IMR-90 (cell line): ENCODE measurements around the gene GPC5. TPM values are rescaled to one million over a fixed set of nuclear protein-coding genes. Genes with fewer than 3 reads are reported as not detected.

Source experiments
- ATAC-seq: fragments of 200-7000 bp; cut with Tn5 transposase; 2 replicates; pipeline ENCODE4 v1.9.1; 2020; ENCODE audit warnings: low read depth, mild to moderate bottlenecking, moderate library complexity
- BruUV-seq: library from RNA; stranded (reverse); fragments of 400-500 nt; replicated peaks from 2 replicates; lab custom pipeline; 2021; lab: Mats Ljungman, UMichigan
- CTCF ChIA-PET: fragments of 300-600 bp; formaldehyde crosslinking; extraction: SDS; loops from one replicate; lab custom pipeline; 2021; ENCODE audit warnings: antibody characterized with exemption; lab: Yijun Ruan, JAX
- POLR2A ChIA-PET: fragments of 300-600 bp; sonication (Branson Sonifier 250); formaldehyde crosslinking; loops from one replicate; lab custom pipeline; 2022; ENCODE audit warnings: antibody characterized with exemption; ENCODE audit not compliant: unreplicated experiment; lab: Charles Lee
- DNase-seq: peaks from one replicate; pipeline ENCODE4 v3.0.0; 2013
- H2AFZ ChIP-seq: replicated peaks from 2 replicates; pipeline ENCODE3; 2013; ENCODE audit warnings: low read length, mild to moderate bottlenecking; ENCODE audit not compliant: poor library complexity
- H2AK5ac ChIP-seq: 2 replicates; pipeline ENCODE4 v1.6.1; 2013; ENCODE audit warnings: low read depth, low read length, inconsistent platforms
- H2AK9ac ChIP-seq: replicated peaks from 2 replicates; pipeline ENCODE3; 2013; ENCODE audit warnings: mild to moderate bottlenecking, low read depth, low read length, moderate library complexity; ENCODE audit not compliant: poor library complexity
- H2BK120ac ChIP-seq: 2 replicates; pipeline ENCODE4 v1.6.1; 2013; ENCODE audit warnings: low read depth, low read length, inconsistent platforms
- H2BK15ac ChIP-seq: 3 replicates; pipeline ENCODE4 v1.6.1; 2013; ENCODE audit warnings: low read depth, low read length, inconsistent platforms
- H2BK20ac ChIP-seq: 2 replicates; pipeline ENCODE4 v1.6.1; 2013; ENCODE audit warnings: low read depth, mild to moderate bottlenecking, inconsistent platforms, low read length, moderate library complexity
- H2BK5ac ChIP-seq: 2 replicates; pipeline ENCODE4 v1.6.1; 2013; ENCODE audit warnings: mild to moderate bottlenecking, low read depth, low read length, inconsistent platforms; ENCODE audit not compliant: poor library complexity, severe bottlenecking
- H3K14ac ChIP-seq: replicated peaks from 2 replicates; pipeline ENCODE4 v1.6.1; 2013; ENCODE audit warnings: low read depth, low read length, inconsistent platforms
- H3K18ac ChIP-seq: 2 replicates; pipeline ENCODE4 v1.6.1; 2013; ENCODE audit warnings: low read depth, low read length, control low read depth
- H3K23ac ChIP-seq: 2 replicates; pipeline ENCODE4 v1.6.1; 2013; ENCODE audit warnings: low read depth, low read length, inconsistent platforms
- H3K27ac ChIP-seq: 2 replicates; pipeline ENCODE4 v1.5.1; 2013; ENCODE audit warnings: mild to moderate bottlenecking, control low read depth, low read length; ENCODE audit not compliant: insufficient read depth
- H3K27me3 ChIP-seq: 2 replicates; pipeline ENCODE4 v1.6.1; 2013; ENCODE audit warnings: low read length; ENCODE audit not compliant: control insufficient read depth, insufficient read depth
- H3K36me3 ChIP-seq: 2 replicates; pipeline ENCODE4 v1.6.1; 2013; ENCODE audit warnings: low read length, mixed read lengths; ENCODE audit not compliant: control insufficient read depth, insufficient read depth
- H3K4ac ChIP-seq: 2 replicates; pipeline ENCODE4 v1.6.1; 2013; ENCODE audit warnings: low read depth, low read length, inconsistent platforms
- H3K4me1 ChIP-seq: 2 replicates; pipeline ENCODE4 v1.6.1; 2013; ENCODE audit warnings: low read length, mixed read lengths; ENCODE audit not compliant: control insufficient read depth, insufficient read depth
- H3K4me2 ChIP-seq: 2 replicates; pipeline ENCODE4 v1.6.1; 2013; ENCODE audit warnings: low read depth, mild to moderate bottlenecking, control low read depth, low read length, moderate library complexity
- H3K4me3 ChIP-seq: 2 replicates; pipeline ENCODE4 v1.5.1; 2013; ENCODE audit warnings: low read depth, mild to moderate bottlenecking, control low read depth, low read length, moderate library complexity; ENCODE audit not compliant: insufficient read depth
- H3K56ac ChIP-seq: 2 replicates; pipeline ENCODE4 v1.6.1; 2013; ENCODE audit warnings: low read length, inconsistent platforms; ENCODE audit not compliant: insufficient read depth; ENCODE audit errors: extremely low read depth
- H3K79me1 ChIP-seq, 2 experiments: 2 replicates each; pipeline ENCODE4 v1.6.1; 2013; ENCODE audit warnings: low read length in 2 of 2, inconsistent platforms in 1 of 2, low read depth in 1 of 2
- H3K9ac ChIP-seq: 2 replicates; pipeline ENCODE4 v1.6.1; 2013; ENCODE audit warnings: low read depth, low read length, control low read depth
- H3K9me1 ChIP-seq: 2 replicates; pipeline ENCODE4 v1.6.1; 2013; ENCODE audit warnings: low read length, inconsistent platforms; ENCODE audit not compliant: insufficient read depth
- H3K9me3 ChIP-seq: 2 replicates; pipeline ENCODE4 v1.6.1; 2013; ENCODE audit warnings: low read length; ENCODE audit not compliant: control insufficient read depth, insufficient read depth
- H4K20me1 ChIP-seq: 2 replicates; pipeline ENCODE4 v1.6.1; 2013; ENCODE audit warnings: low read length, inconsistent platforms; ENCODE audit not compliant: insufficient read depth
- H4K5ac ChIP-seq: 2 replicates; pipeline ENCODE4 v1.6.1; 2013; ENCODE audit warnings: mild to moderate bottlenecking, low read depth, low read length, control low read depth
- H4K8ac ChIP-seq, 2 experiments: 2 replicates each; pipeline ENCODE4 v1.6.1; 2013; ENCODE audit warnings: low read depth in 2 of 2, low read length in 2 of 2, control low read depth in 1 of 2, inconsistent platforms in 1 of 2
- H4K91ac ChIP-seq: 2 replicates; pipeline ENCODE4 v1.6.1; 2013; ENCODE audit warnings: low read depth, low read length, inconsistent platforms; ENCODE audit not compliant: insufficient read depth
- MAFK ChIP-seq: IDR thresholded peaks from 2 replicates; pipeline ENCODE4 v1.6.1; 2012; ENCODE audit warnings: low read depth, low read length, improper control_type of control experiment
- POLR2A ChIP-seq: IDR thresholded peaks from 2 replicates; pipeline ENCODE4 v1.6.1; 2012; ENCODE audit warnings: mild to moderate bottlenecking, low read depth, low read length
- WGBS, 2 experiments: methylation state at CpG; one replicate each; pipeline versions ENCODE4 v1.1.5 to v1.1.7; 2013; ENCODE audit warnings: missing lambda C conversion rate in 2 of 2; ENCODE audit not compliant: insufficient read length in 1 of 2; ENCODE audit errors: extremely low coverage in 2 of 2; 5-methylcytosine and 5-hydroxymethylcytosine counted together
- dilution Hi-C: fragments of 300-500 bp; cut with HindIII; formaldehyde crosslinking; loops from one replicate; pipeline ENCODE4 v1.14.3; 2018; ENCODE audit warnings: low sequenced_read_pairs; ENCODE audit not compliant: unreplicated experiment
- in situ Hi-C: fragments of 300-500 bp; cut with MboI; formaldehyde crosslinking; loops from 3 replicates; pipeline ENCODE4 v1.14.3; 2019; ENCODE audit warnings: low sequenced_read_pairs, inconsistent platforms, mixed read lengths
- intact Hi-C: fragments of 100-400 bp; cut with micrococcal nuclease; formaldehyde crosslinking; loops from 2 replicates; pipeline ENCODE4 v1.10.0; 2022
- polyA plus RNA-seq, 3 experiments: library from polyadenylated mRNA; depleted of rRNA; stranded (reverse); fragments of >200 nt; gene quantifications; 2 replicates each; pipeline ENCODE4 v1.2.3, GENCODE V29; 2012; ENCODE audit warnings: low replicate concordance in 1 of 3
- total RNA-seq: library from RNA; depleted of rRNA; stranded (reverse); fragments of >200 nt; gene quantifications from 2 replicates; pipeline ENCODE4 v1.2.3, GENCODE V29; 2012

GPC5 gene
- total and polyA plus RNA-seq, 2 of the 4 experiments (the other 2 are of a cell fraction), result 0.94 to 1.8 TPM

DNA sequence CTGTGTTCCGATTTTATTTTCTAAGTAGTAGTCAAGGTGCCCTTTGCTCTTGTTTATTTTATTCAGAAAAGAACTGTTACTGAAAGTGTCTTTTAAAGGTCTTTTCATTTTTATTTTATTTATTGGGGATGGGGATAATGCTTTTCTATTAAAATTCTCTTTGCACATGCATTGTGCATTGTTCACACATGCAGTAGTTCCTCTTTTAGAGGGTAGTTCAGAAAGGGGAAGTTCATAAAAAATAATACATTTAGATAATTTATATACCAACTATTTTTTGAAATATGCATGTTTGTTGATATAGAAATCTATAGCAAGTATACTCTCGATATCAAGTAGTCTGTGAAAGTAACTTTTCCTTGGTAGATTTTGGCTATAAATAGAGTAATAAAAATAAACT lies 3.5 kb downstream of the GPC5 start:
- Histone ChIP-seq H4K20me1 (no peaks in the 10 kb centered on the region), H3K9me3 (no peaks in the 10 kb centered on the region), H2BK120ac (no peak overlapping the region), H3K79me1 (no peaks in the 10 kb centered on the region), H3K18ac (no peak overlapping the region), H3K4ac (no peak overlapping the region), H3K4me2 (no peak overlapping the region), H2AFZ (no peak overlapping the region), H3K4me1 (no peaks in the 10 kb centered on the region), H3K36me3 (no peaks in the 10 kb centered on the region), H4K5ac (no peak overlapping the region), H2BK20ac (no peak overlapping the region), H4K8ac (no peak overlapping the region), H2AK5ac (no peak overlapping the region), H3K14ac (no peak overlapping the region), H2BK5ac (no peak overlapping the region), H3K9ac (no peak overlapping the region), H3K56ac (no peak overlapping the region), H3K27me3 (peaks cover 19% of the 10 kb centered on the region), H3K23ac (no peak overlapping the region), H2BK15ac (no peak overlapping the region), H3K9me1 (no peaks in the 10 kb centered on the region), H3K27ac (no peak overlapping the region), H2AK9ac (no peak overlapping the region), H3K4me3 (no peak overlapping the region), H4K91ac (no peak overlapping the region)
- ChIA-PET POLR2A (no interaction called here), CTCF (no interaction called here)
- no TSS peak for BruUV-seq
- intact Hi-C loops, result loop anchor here (5.0 kb wide), 1 partner anchor 90 kb away; no protein-coding TSS in a partner anchor
- in situ Hi-C loops, result no loop called here
- TF ChIP-seq POLR2A (no peak), MAFK (no peak)
- dilution Hi-C loops, result no loop called here
- ATAC-seq (no peak), DNase-seq (no peak)
- no CpG with 5 or more reads among the region's 2 CpGs for WGBS, 2 experiments
